Ishikawa (cell line): ENCODE results near the gene SMC4.

Source experiments
- CEBPB ChIP-seq: IDR thresholded peaks from 2 replicates; pipeline ENCODE4 v1.6.1; 2012
- CREB1 ChIP-seq: IDR thresholded peaks from 2 replicates; pipeline ENCODE4 v1.6.1; 2012; ENCODE audit warnings: low read depth
- EP300 ChIP-seq: IDR thresholded peaks from 2 replicates; pipeline ENCODE4 v1.6.1; 2012; ENCODE audit warnings: borderline replicate concordance
- TCF12 ChIP-seq: IDR thresholded peaks from 2 replicates; pipeline ENCODE4 v1.6.1; 2012; ENCODE audit warnings: low read depth
- TEAD4 ChIP-seq: IDR thresholded peaks from 2 replicates; pipeline ENCODE4 v1.6.1; 2012
- TF ChIP-seq, protein P1 (sequence below): IDR thresholded peaks from 2 replicates; pipeline ENCODE4 v1.6.1; 2012
- TF ChIP-seq, protein P2 (sequence below): IDR thresholded peaks from 2 replicates; pipeline ENCODE4 v1.6.1; 2012; ENCODE audit warnings: low read depth, mild to moderate bottlenecking
- TF ChIP-seq, protein P3 (sequence below): IDR thresholded peaks from 2 replicates; pipeline ENCODE4 v1.6.1; 2012

DNA sequence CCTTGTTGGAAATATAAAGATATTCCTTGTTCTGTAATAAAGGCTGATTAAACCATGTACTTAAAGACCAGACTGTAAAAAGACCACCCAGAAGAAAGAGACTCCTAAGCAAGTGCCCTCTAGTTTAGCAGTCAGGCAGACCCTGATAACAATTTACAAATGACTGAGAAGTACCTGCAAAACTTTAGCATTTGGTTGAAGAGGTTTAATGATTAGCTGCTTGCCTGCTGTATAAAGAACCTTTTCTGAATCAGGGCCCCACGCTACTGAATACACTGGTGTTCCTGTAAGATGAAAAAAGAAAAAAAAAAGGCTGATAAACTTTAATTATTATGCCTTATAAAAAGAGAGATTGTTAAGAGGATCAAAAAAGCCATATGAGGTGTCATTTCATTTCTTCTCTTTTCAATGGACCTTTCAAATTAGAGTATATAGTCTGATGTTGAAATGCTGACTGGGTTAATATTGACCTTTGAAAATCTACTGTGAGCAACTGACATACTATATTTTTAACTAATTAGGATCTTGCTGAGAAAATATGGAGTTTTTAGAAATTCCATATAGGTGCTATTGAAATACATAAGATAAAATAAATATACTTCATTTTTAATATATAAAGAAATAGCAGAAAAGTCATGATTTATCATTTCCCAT is 33.5 kb upstream of the SMC4 start:
- TF ChIP-seq TCF12 = no peak
- TF ChIP-seq, protein P1, sequence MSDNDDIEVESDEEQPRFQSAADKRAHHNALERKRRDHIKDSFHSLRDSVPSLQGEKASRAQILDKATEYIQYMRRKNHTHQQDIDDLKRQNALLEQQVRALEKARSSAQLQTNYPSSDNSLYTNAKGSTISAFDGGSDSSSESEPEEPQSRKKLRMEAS = no peak
- no peak for TF ChIP-seq TEAD4
- no peak for TF ChIP-seq CREB1
- TF ChIP-seq, protein P2, sequence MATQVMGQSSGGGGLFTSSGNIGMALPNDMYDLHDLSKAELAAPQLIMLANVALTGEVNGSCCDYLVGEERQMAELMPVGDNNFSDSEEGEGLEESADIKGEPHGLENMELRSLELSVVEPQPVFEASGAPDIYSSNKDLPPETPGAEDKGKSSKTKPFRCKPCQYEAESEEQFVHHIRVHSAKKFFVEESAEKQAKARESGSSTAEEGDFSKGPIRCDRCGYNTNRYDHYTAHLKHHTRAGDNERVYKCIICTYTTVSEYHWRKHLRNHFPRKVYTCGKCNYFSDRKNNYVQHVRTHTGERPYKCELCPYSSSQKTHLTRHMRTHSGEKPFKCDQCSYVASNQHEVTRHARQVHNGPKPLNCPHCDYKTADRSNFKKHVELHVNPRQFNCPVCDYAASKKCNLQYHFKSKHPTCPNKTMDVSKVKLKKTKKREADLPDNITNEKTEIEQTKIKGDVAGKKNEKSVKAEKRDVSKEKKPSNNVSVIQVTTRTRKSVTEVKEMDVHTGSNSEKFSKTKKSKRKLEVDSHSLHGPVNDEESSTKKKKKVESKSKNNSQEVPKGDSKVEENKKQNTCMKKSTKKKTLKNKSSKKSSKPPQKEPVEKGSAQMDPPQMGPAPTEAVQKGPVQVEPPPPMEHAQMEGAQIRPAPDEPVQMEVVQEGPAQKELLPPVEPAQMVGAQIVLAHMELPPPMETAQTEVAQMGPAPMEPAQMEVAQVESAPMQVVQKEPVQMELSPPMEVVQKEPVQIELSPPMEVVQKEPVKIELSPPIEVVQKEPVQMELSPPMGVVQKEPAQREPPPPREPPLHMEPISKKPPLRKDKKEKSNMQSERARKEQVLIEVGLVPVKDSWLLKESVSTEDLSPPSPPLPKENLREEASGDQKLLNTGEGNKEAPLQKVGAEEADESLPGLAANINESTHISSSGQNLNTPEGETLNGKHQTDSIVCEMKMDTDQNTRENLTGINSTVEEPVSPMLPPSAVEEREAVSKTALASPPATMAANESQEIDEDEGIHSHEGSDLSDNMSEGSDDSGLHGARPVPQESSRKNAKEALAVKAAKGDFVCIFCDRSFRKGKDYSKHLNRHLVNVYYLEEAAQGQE = no peak
- no peak for TF ChIP-seq EP300
- no peak for TF ChIP-seq CEBPB
- TF ChIP-seq, protein P3, sequence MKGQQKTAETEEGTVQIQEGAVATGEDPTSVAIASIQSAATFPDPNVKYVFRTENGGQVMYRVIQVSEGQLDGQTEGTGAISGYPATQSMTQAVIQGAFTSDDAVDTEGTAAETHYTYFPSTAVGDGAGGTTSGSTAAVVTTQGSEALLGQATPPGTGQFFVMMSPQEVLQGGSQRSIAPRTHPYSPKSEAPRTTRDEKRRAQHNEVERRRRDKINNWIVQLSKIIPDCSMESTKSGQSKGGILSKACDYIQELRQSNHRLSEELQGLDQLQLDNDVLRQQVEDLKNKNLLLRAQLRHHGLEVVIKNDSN = no peak
